Measurements from ENCODE around the gene FGF4.

The FGF4 gene

DNA sequence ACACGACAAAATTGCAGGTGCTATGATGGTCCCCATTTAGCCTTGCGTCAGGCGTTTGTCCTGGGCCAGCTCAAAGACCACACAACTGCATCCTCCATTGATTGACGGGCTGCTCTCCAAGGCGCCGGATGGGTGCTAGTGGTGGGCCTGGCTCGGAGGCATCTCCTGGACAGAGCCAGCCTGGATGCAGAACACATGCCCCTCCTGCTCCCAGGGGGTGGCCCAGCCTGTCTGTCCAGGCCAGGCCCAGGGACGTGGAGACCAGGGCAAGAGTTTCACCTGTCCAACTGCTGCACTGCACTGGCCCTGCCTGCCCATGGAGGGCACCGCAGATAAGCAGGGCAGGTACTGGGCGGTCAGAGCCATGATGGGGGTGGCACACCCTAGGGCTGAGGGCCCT is 47.9 kb downstream of the FGF4 start:
- DNase-seq = no peak
- in situ Hi-C loops (cut with HindIII; ENCODE audit: low pct_ligation_motif_present, low sequenced_read_pairs) = no loop called here
- Histone ChIP-seq H3K27ac (no peak overlapping the region), H3K27me3 (replicated peaks) (no peaks in the 10 kb centered on the region), H3K36me3 (replicated peaks) (no peaks in the 10 kb centered on the region), H3K4me3 (ENCODE audit: low read depth, low read length) (no peak overlapping the region)
- TF ChIP-seq, protein P1, sequence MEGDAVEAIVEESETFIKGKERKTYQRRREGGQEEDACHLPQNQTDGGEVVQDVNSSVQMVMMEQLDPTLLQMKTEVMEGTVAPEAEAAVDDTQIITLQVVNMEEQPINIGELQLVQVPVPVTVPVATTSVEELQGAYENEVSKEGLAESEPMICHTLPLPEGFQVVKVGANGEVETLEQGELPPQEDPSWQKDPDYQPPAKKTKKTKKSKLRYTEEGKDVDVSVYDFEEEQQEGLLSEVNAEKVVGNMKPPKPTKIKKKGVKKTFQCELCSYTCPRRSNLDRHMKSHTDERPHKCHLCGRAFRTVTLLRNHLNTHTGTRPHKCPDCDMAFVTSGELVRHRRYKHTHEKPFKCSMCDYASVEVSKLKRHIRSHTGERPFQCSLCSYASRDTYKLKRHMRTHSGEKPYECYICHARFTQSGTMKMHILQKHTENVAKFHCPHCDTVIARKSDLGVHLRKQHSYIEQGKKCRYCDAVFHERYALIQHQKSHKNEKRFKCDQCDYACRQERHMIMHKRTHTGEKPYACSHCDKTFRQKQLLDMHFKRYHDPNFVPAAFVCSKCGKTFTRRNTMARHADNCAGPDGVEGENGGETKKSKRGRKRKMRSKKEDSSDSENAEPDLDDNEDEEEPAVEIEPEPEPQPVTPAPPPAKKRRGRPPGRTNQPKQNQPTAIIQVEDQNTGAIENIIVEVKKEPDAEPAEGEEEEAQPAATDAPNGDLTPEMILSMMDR (IDR thresholded peaks at IDR 0.05; ENCODE audit: low read depth, low read length, missing control alignments) = no peak

DNA sequence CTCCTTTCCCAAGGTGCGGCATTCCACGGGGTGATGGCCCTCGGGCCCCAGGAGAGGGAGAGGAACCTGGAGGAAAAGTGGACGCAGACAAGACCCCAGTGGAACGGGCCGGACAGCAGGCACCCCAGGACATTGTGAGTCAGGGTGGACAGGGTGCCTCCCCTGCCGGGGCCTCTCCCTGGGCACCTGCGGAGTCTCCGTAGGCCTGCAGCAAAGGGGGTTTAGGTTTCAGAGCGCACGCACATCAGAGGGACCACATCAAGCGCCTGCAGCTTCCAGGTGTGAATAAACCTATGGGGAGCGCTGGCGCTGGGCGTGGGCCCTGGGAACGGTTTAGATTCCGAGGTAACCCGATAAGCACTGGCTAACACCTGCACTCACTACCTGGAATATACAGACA is 48.7 kb downstream of the FGF4 start:
- H3K27me3 ChIP-seq (replicated peaks) = no peaks in the 10 kb centered on the region
- no peaks in the 10 kb centered on the region for H3K36me3 ChIP-seq (replicated peaks)
- no peak overlapping the region for H3K27ac ChIP-seq
- TF ChIP-seq, protein P1 (IDR thresholded peaks at IDR 0.05; ENCODE audit: low read depth, low read length, missing control alignments) = no peak
- H3K4me3 ChIP-seq (ENCODE audit: low read depth, low read length) = no peak overlapping the region
- no peak for DNase-seq
- in situ Hi-C loops (cut with HindIII; ENCODE audit: low pct_ligation_motif_present, low sequenced_read_pairs) = no loop called here

DNA sequence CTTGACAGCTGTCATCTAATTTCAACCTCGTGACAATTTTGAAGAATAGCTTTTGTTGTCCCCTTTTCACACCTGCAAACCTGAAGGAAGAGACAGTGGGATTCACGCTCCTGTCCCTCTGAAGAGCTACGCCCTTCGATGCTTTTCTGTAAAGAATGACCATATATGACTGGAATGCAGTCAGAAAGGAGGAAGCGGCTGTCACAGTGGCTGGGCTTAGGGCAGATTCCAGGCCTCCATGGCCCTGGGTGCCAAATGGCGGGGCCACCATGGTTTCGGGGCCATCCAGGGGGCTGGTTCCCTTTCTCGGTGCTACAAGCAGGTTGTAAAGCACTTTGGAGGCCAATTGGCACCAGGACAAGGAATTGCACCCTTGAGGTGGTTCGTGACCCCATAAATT is 49.1 kb downstream of the FGF4 start:
- H3K27me3 ChIP-seq (replicated peaks) = no peaks in the 10 kb centered on the region
- in situ Hi-C loops (cut with HindIII; ENCODE audit: low pct_ligation_motif_present, low sequenced_read_pairs) = no loop called here
- DNase-seq = no peak
- TF ChIP-seq, protein P1 (IDR thresholded peaks at IDR 0.05; ENCODE audit: low read depth, low read length, missing control alignments) = no peak
- no peak overlapping the region for H3K27ac ChIP-seq
- H3K36me3 ChIP-seq (replicated peaks) = no peaks in the 10 kb centered on the region
- H3K4me3 ChIP-seq (ENCODE audit: low read depth, low read length) = no peak overlapping the region

DNA sequence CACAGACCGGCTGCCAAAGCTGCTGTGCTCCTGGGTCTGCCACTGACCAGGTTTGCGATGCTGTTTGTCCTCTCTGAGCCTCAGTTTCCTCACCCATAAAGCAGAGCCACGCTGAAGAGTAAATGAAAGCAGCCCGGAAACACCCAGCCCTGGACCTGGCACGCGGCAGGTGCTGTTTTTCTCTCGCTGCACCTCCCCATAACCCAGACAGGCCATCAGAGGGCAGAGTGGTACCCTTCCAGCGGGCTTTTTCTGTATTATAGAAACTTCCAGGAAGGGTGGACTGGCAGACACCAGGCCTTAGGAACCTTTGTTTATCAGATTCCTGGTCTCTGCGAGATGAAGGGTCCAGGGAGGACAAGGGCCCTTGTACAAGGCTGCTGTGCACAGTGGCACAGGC is 53.4 kb downstream of the FGF4 start:
- no peak overlapping the region for H3K4me3 ChIP-seq (ENCODE audit: low read depth, low read length)
- no peaks in the 10 kb centered on the region for H3K36me3 ChIP-seq (replicated peaks)
- TF ChIP-seq, protein P1 (IDR thresholded peaks at IDR 0.05; ENCODE audit: low read depth, low read length, missing control alignments) = peak; percentile 46
- DNase-seq = no peak
- H3K27me3 ChIP-seq (replicated peaks) = peaks cover 12% of the 10 kb centered on the region
- no peak overlapping the region for H3K27ac ChIP-seq
- in situ Hi-C loops (cut with HindIII; ENCODE audit: low pct_ligation_motif_present, low sequenced_read_pairs) = no loop called here

DNA sequence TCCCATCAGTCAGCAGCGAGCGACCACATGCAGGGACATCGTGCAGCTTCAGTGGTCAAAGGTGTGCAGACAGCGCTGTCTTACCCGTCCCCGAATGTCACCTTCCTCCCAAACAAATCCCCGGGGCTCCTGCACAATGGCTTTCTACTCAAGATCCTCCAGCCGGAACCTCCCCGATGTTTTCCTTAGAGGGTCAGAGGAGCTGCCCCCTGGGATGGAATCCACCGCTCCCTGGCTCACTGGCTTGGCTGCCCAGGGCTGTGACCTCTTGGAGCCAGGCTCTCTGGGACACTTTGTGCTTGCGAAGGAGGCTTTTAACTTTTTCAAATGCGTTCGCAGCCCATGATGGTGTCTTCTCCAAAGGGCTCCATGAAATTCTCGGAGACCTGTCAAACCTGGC is 54.0 kb downstream of the FGF4 start:
- Histone ChIP-seq H3K4me3 (ENCODE audit: low read depth, low read length) (no peak overlapping the region), H3K27ac (no peak overlapping the region), H3K36me3 (replicated peaks) (no peaks in the 10 kb centered on the region), H3K27me3 (replicated peaks) (peaks cover 13% of the 10 kb centered on the region)
- TF ChIP-seq, protein P1 (IDR thresholded peaks at IDR 0.05; ENCODE audit: low read depth, low read length, missing control alignments) = no peak
- in situ Hi-C loops (cut with HindIII; ENCODE audit: low pct_ligation_motif_present, low sequenced_read_pairs) = no loop called here
- no peak for DNase-seq

All from brain microvascular endothelial cell (primary cell).